ENCODE data around the gene KCTD18.

DNA sequence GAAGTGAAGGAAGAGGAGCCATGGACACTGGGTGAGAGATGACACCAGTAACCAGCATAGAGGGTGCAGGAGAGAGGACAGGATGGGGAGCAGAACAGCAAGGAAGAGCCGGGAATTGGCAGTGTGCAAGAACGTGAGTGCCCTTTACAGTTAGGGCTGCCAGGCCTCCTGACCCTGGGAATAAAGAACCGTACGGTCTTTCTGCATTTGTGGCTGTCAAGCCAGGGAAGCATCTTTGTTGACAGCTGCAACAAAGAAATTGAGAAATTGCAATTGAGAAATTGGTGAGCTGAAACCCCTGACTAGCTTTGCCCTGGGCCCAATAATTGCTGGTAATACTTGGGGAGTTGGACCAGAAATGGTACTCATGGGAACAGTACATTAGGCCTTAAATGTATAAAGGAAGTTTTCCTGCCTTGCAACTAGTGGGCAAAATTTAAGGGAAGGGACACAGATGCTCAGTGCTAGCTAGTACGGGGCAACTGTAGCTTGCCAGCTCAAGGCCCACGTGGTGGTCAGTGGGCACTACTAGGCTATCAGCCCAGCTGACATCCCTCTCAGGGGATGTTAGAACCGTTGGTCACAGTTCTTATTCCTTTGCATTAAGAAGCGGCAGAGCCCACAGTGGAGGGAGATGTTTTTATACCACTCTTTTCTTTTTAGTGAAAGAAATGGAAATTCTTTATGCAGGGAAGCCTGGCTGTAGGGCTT, 56.6 kb downstream of the KCTD18 start:
- TF ChIP-seq, protein P1, sequence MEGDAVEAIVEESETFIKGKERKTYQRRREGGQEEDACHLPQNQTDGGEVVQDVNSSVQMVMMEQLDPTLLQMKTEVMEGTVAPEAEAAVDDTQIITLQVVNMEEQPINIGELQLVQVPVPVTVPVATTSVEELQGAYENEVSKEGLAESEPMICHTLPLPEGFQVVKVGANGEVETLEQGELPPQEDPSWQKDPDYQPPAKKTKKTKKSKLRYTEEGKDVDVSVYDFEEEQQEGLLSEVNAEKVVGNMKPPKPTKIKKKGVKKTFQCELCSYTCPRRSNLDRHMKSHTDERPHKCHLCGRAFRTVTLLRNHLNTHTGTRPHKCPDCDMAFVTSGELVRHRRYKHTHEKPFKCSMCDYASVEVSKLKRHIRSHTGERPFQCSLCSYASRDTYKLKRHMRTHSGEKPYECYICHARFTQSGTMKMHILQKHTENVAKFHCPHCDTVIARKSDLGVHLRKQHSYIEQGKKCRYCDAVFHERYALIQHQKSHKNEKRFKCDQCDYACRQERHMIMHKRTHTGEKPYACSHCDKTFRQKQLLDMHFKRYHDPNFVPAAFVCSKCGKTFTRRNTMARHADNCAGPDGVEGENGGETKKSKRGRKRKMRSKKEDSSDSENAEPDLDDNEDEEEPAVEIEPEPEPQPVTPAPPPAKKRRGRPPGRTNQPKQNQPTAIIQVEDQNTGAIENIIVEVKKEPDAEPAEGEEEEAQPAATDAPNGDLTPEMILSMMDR (IDR thresholded peaks at IDR 0.05), result no peak
- TF ChIP-seq POLR2A (IDR thresholded peaks at IDR 0.05; ENCODE audit: low read depth), result no peak

All from esophagus muscularis mucosa (tissue), 3 donors.